ENCODE data around the gene PLXNB2. TPM values are rescaled to one million over a fixed set of nuclear protein-coding genes. Genes with fewer than 3 reads are reported as not detected.

The PLXNB2 gene
- total and polyA plus RNA-seq, 2 of the 4 experiments (the other 2 are of a cell fraction) = 73.1 to 202 TPM

GRCh38 chr22:50302564-50302963 is 4.9 kb downstream of the PLXNB2 start:
- Histone ChIP-seq H2BK20ac (ENCODE audit: low read depth, low read length) (no peak overlapping the region), H3K14ac (replicated peaks; ENCODE audit: low read depth, low read length) (no peak overlapping the region), H3K4ac (ENCODE audit: low read depth, low read length) (peak overlapping the region; percentile 59), H3K4me2 (ENCODE audit: low read depth, low read length) (no peak overlapping the region; the same call in 1 of the 2 replicates), H4K20me1 (ENCODE audit: insufficient read depth, low read length) (peaks cover 78% of the 10 kb centered on the region), H2AK9ac (replicated peaks; ENCODE audit: low read depth, low read length, poor library complexity) (peak overlapping the region; percentile 87), H3K27me3 (ENCODE audit: control insufficient read depth, insufficient read depth, low read length) (no peaks in the 10 kb centered on the region), H3K9ac (ENCODE audit: low read depth, low read length) (peak overlapping the region; percentile 3; the same call in 1 of the 2 replicates), H3K23ac (ENCODE audit: low read depth, low read length) (peak overlapping the region; percentile 58), H3K18ac (ENCODE audit: low read depth, low read length) (no peak overlapping the region), H2BK120ac (ENCODE audit: low read depth, low read length) (no peak overlapping the region), H2AK5ac (ENCODE audit: low read depth, low read length) (peak overlapping the region; percentile 75; the same call in 1 of the 2 replicates), H3K56ac (ENCODE audit: extremely low read depth, insufficient read depth, low read length) (no peak overlapping the region), H2BK5ac (ENCODE audit: low read depth, low read length, poor library complexity, severe bottlenecking) (peak overlapping the region; percentile 77), H3K9me1 (ENCODE audit: insufficient read depth, low read length) (peaks cover 16% of the 10 kb centered on the region), H4K8ac (ENCODE audit: low read depth in 2 of 2, low read length in 2 of 2) (0 out of 4 replicates have a peak overlapping the region, but pooled peaks of 1 of the 2 experiments have one; percentile 28), H3K27ac (ENCODE audit: insufficient read depth, low read length) (peak overlapping the region; percentile 64), H3K4me1 (ENCODE audit: control insufficient read depth, insufficient read depth, low read length) (peaks cover 65% of the 10 kb centered on the region), H3K4me3 (ENCODE audit: insufficient read depth, low read depth, low read length) (no peak overlapping the region), H4K91ac (ENCODE audit: insufficient read depth, low read depth, low read length) (peak overlapping the region; percentile 21; the same call in 1 of the 2 replicates), H2AFZ (replicated peaks; ENCODE audit: low read length, poor library complexity) (no peak overlapping the region), H4K5ac (ENCODE audit: low read depth, low read length) (no peak overlapping the region), H3K79me1 (ENCODE audit: low read depth in 1 of 2, low read length in 2 of 2) (peaks cover 0 to 47% of the 10 kb centered on the region in 2 experiments; a peak in 2 of 4 replicates), H2BK15ac (ENCODE audit: low read depth, low read length) (no peak overlapping the region), H3K9me3 (ENCODE audit: control insufficient read depth, insufficient read depth, low read length) (no peaks in the 10 kb centered on the region), H3K36me3 (ENCODE audit: control insufficient read depth, insufficient read depth, low read length) (peaks cover 24% of the 10 kb centered on the region; the same call in 1 of the 2 replicates)
- dilution Hi-C loops (cut with HindIII; ENCODE audit: low sequenced_read_pairs, unreplicated experiment) = no loop called here
- POLR2A ChIA-PET (ENCODE audit: unreplicated experiment) = no interaction called here
- intact Hi-C loops (cut with micrococcal nuclease) = no loop called here
- in situ Hi-C loops (cut with MboI; ENCODE audit: low sequenced_read_pairs) = no loop called here
- CTCF ChIA-PET = no interaction called here
- no CpG with 5 or more reads among the region's 5 CpGs for WGBS, 2 experiments (ENCODE audit: extremely low coverage in 2 of 2, insufficient read length in 1 of 2)
- no peak for ATAC-seq (ENCODE audit: low read depth)
- TF ChIP-seq POLR2A (IDR thresholded peaks at IDR 0.05; ENCODE audit: low read depth, low read length) = no peak
- no peak for TF ChIP-seq SMC3 (IDR thresholded peaks at IDR 0.05; ENCODE audit: low read depth, low read length)
- TF ChIP-seq NFE2L2 (IDR thresholded peaks at IDR 0.05; ENCODE audit: low read depth, low read length) = no peak
- TF ChIP-seq FOS (IDR thresholded peaks at IDR 0.05; ENCODE audit: low read depth, low read length) = no peak
- no peak for TF ChIP-seq CEBPB (IDR thresholded peaks at IDR 0.05; ENCODE audit: low read depth, low read length)
- TF ChIP-seq MAFK (IDR thresholded peaks at IDR 0.05; ENCODE audit: low read depth, low read length) = no peak
- no peak for TF ChIP-seq CTCF (conservative IDR thresholded peaks at IDR 0.05; ENCODE audit: low read depth, low read length)
- TF ChIP-seq ELK1 (IDR thresholded peaks at IDR 0.05; ENCODE audit: borderline replicate concordance, low read depth, low read length) = no peak
- no peak for DNase-seq
- no TSS peak for BruUV-seq (replicated peaks)
